T-helper 9 cell (primary cell): Measurements from ENCODE around the gene TMEM47.

Experiments used
- DNase-seq: peaks from one replicate; pipeline ENCODE4 v3.0.0-alpha.2; 2020
- total RNA-seq, 2 donors: gene quantifications; one replicate each; lab custom pipeline; 2026; lab: John Stamatoyannopoulos, UW

Gene TMEM47
- total RNA-seq, result 0 to 0.07 reads per million in 2 donors

- DNase-seq, result no peak
These were observed at the start of gene TMEM47 for GRCh38 chrX:34656842-34657725. Gene TMEM47 (minus strand): TSS chrX:34657285. CDS start chrX:34657029, 256 bp downstream.

- DNase-seq, result no peak
These were observed 30.0 kb upstream of the TMEM47 start for GRCh38 chrX:34687095-34687494.

DNA sequence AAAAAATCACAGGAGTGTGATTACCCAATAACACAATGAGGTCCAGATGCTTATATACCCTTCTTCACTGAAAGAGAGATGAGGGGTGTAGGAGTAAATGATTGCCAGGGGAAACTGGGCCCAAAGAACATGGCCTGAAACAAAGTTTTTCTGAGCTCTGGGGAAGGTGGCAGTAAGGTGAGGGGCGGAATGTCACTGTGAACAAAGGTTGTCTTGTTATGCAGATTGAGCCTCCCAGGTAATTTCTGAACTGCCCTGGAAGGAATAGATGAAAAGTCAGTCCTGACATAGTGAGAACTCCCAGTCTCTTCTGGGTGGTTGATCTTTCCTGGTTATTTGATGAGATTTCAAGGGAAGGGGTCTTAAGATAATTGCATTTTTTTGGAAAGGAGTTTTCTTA, 2.5 kb upstream of the TMEM47 start:
- no peak for DNase-seq

DNA sequence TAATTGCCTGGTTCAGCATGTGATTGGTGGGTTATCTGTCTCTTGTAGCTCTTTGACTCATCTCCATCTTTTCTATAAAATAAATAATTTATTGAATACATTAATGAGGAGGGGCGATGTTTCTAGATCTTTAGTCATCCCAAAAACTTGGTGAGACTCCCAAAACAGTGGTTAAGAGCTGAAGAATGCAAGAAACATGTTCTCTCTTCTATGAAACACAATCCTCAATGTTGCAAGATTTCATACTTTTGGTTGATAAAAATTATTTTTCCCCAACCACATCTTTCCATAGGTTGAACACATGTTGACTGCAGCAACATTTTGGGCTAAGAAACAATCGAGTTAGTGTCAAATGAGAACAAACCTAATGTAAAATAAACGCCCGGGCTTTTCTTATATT, 1.2 kb upstream of the TMEM47 start:
- DNase-seq, result no peak

DNA sequence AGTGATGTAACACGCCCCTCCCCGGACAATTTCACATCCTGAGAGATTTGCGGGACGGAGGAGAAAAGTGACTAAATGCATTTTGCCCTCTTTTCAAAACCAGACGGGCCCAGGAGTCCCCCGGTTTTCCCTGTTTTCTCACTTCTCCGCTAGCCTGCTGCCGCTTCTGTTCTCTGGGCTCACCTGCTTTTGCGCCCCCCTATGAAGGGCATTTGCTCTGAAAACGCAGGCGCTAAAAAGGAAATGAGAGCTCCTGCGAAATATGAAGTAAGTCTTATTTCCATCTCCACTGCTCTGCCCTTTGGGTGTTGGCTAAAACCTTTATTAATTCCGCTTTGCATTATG, 613 bp upstream of the TMEM47 start:
- DNase-seq, result no peak

- no peak for DNase-seq
These were observed 631 bp downstream of the TMEM47 start for GRCh38 chrX:34656467-34656841.

GRCh38 chrX:34655501-34656455, 1.3 kb downstream of the TMEM47 start:
- DNase-seq, result no peak

DNA sequence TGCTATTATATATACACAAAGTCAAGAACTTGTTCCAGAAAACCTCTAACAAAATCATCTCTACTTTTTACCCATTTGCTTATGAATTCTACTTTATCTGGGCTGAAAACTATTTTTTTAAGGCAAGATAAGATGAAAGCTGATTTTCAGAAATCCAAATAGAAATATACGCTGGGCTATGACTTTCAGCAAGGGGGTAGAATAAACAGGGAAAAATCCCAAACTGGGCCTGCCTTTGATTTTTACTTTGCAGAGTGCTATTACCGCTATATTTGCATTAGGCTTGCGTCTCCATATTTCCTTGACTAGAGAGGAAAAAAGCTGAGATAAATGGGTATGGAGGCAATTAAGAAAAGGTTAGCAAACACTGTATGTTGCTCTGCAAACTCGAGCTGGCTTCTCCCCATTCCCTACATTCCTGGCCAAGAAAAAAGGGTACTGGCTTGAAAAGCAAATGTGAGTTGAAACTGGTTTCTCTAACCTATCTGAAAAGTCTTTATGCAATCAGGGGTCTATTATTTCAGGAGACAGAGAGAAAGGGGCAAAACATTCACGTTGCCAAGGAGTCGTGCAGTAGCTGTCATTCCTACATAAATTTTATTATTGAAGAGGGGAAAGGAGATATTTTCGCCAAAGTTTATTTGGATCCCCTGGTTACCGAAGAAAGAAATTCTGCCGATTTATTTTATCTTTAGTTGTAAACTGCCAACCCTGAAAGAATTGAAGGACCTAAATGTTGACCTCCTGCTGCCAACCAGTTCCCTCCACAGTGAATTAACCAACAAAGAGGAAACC, 2.2 kb downstream of the TMEM47 start:
- no peak for DNase-seq

GRCh38 chrX:34653811-34654210, 3.3 kb downstream of the TMEM47 start:
- DNase-seq, result no peak

- no peak for DNase-seq
These were observed 14.2 kb downstream of the TMEM47 start for GRCh38 chrX:34642849-34643248.

GRCh38 chrX:34638116-34638515, 19.0 kb downstream of the TMEM47 start:
- no peak for DNase-seq

- DNase-seq, result no peak
These were observed 22.7 kb downstream of the TMEM47 start for GRCh38 chrX:34634349-34634748.

DNA sequence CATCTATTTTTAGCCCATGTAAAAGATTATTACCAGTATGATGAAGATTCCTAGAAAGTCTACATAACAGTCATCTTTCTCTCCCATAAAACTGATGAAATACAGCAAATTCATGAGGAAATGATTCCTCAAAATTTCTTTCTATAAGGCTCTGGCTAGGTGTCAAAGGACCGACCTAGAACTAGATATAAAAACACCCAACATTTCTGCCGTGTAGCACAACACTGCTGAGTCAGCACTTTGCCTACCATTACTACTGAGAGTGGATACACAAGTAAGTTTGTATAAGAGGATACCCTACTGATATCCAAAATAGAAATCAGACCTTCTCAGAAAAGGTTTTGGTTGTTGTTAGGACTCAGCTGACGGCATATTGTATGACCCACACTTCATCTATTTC, 24.7 kb downstream of the TMEM47 start:
- DNase-seq, result no peak

DNA sequence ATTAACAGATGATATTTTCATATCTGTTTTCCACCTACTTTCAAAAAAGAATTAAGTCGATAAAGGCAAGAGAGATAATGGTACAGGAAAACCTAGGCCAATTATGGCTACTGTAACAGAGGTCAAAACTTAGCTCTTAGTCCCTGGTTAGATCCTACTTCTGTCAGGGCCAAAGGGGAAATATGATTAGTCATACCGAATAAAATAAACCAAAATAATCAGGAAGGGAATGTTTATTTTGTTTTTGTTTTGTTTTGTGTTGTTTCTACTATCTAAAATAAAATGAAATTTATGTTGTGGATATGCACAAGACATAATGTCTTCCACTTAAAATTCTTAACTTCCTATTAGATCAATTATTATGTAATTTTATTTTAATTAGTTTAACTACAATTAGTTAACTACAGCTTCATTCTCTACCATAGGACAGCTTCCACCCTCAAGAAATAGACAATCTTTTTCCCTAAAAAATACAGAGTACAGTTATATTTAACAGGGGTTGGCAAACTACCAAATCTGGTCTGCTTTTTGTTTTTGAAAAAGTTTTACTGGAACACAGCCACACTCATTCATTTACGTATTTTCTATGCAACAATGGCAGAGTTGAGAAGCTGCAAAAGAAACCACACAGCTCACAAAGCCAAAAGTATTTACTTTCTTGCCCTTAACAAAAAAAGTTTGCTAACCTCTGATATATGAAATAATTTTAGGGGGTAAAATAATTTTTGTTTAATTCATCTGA, 25.4 kb downstream of the TMEM47 start:
- no peak for DNase-seq

DNA sequence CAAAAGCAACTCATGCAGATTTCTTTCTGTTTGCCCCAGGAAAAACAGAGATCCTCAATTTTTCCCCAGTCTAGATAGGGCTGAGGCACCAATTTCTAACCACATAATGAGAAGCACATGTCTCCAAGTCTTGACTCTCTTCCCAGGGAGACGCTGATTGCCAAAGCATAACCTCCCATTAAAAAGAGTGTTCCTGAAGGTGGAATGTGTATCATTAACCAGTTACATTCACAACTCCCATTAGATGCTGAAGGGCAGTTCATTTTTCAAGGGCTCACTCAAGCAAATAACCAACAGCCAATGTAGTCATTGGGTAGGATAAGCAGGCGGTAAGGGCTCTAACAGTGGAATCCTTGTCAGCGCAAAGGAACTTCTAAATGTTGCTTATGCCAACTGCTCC, 27.5 kb downstream of the TMEM47 start:
- no peak for DNase-seq

DNA sequence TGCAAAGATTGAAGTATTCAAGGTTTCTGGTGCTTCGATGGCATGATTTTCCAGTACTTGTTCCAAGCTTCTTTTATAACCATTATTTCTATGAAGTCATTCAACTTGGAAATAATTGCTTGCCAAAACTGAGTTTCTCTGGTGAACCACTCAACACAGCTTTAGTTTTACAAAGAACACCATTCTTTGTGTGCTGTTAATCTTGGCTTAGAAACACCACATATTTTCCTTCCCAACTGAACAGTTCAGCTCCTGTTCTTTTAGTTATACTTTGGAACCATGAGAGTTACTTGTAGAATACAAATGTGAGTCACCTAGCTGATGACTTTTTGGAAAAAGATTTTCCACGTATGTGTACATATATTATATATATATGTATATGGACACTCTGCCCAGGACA, 32.7 kb downstream of the TMEM47 start:
- no peak for DNase-seq

DNA sequence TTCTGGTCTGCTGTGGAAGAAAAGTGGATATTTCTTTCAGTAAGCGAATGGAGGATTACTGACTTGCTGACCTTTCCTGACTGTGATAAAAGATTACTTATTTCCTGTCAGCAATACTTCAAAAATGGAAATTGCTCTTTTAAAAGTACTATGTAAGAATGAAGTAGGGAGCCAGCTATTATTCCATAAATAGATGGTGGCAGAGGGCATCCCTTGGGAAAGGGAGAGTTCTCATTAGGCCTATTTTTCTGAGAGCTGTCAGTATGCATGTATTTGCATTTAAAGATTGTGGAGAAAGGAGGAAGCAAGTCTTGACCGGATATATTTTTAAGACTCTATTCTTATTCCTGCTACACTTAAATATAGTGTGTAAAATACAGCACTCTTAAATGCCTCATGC, 37.2 kb downstream of the TMEM47 start:
- DNase-seq, result no peak

DNA sequence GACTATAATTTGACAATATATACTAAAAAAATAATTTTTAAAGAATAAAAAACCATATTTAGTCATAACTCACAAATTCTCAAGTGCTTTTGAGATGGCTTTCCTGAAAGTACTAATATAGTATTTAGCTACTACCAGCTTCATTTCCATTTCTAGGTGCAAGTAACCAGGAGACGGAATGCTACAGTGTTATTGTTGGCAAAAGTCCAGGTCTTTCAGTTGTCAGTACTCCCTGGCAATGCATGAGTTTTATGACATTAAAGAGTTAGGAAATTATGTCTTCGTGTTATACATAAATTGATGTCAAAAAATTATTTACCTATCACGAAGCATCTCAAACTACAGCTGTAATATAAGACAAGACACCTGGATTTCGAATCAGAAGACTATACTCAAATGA, 45.0 kb downstream of the TMEM47 start:
- DNase-seq, result no peak

DNA sequence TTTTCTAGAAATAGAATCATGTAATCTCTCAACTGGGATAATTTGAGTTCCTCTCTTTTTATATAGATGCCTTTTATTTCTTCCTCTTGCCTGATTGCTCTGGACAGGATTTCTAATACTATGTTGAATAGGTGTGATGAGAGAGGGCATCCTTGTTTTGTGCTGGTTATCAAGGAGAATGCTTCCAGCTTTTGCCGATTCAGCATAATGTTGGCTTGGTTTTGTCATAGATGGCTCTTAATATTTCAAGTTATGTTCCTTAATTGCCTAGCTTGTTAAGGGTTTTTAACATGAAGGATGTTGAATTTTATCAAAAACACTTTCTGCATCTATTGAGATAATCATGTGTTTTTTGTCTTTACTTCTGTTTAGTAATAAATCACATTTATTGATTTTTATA, 58.7 kb downstream of the TMEM47 start:
- no peak for DNase-seq

DNA sequence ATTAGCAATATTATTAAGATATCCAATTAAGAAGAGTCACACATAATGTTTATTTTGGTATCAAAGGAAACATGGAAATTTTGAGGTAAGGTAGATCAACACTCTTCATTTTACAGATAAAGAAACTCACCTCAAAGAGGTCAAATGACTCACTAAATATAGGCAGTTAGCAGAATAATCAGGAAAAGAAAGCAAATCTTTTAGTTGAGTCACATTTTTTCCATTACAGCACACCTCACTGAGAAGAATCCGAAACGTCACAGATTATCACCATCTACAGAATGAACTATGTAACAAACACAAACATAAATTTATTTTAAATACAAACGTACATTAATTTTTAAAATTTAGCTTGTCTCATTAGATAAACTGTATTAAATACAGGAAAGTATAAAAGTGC, 70.1 kb downstream of the TMEM47 start:
- DNase-seq, result no peak

DNA sequence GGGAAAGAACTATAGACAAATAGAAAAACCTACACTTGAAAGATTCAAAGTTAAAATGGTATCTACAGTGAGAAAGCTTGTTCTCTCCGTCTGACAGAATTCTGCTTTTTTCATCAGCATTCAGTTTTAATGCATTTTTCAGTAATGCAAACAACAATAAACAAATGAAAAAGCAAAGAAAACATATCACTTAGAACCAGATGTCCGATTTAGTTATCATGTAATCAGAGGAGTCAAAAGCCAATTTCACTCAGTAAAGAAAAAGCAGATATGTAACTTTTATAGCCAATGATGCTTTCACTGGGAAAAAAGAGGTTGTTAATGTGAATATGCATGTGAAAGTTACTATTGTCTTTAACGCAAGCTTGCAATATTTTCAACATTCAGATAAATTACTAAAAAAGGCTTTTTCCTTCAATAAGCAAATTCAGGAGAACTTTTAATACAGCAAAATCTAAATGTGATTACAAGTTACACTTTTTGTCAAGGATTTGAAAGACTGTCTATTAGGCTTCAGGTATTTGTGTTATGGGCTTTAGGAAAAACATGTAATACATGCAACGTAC, 70.7 kb downstream of the TMEM47 start:
- no peak for DNase-seq

GRCh38 chrX:34585561-34585960, 71.5 kb downstream of the TMEM47 start:
- DNase-seq, result no peak
